Colonic mucosa (tissue), 4 donors: ENCODE data around the gene EARS2. TPM values are rescaled to one million over a fixed set of nuclear protein-coding genes. Genes with fewer than 3 reads are reported as not detected.

Experiments used
- DNase-seq: peaks from one replicate; pipeline ENCODE4 v3.0.0-alpha.2; 2020
- H3K27ac ChIP-seq: fragments of 200-600 bp; one replicate; pipeline ENCODE4 v1.8.0; 2021
- H3K27me3 ChIP-seq: fragments of 200-600 bp; one replicate; pipeline ENCODE4 v1.8.0; 2021
- H3K36me3 ChIP-seq: fragments of 200-600 bp; one replicate; pipeline ENCODE4 v1.8.0; 2021
- H3K4me1 ChIP-seq: fragments of 200-600 bp; one replicate; pipeline ENCODE4 v1.8.0; 2021; ENCODE audit warnings: mild to moderate bottlenecking
- H3K4me3 ChIP-seq: fragments of 200-600 bp; one replicate; pipeline ENCODE4 v1.8.0; 2021
- H3K9ac ChIP-seq, 2 donors: one replicate each; pipeline ENCODE4 v1.7.0; 2013; ENCODE audit warnings: control low read depth in 2 of 2, low read depth in 2 of 2, low read length in 2 of 2
- H3K9me3 ChIP-seq: fragments of 200-600 bp; one replicate; pipeline ENCODE4 v1.8.0; 2021
- CTCF ChIP-seq: fragments of 200-600 bp; IDR thresholded peaks from one replicate; pipeline ENCODE4 v1.8.0; 2022; ENCODE audit warnings: antibody characterized with exemption, mild to moderate bottlenecking
- intact Hi-C: fragments of 100-400 bp; cut with DNase I; formaldehyde crosslinking; loops from one replicate; pipeline ENCODE4 v1.14.1; 2022
- total RNA-seq, 2 donors: library from RNA; stranded (reverse); fragmentation: NEBNext Ultra II Directional in 1 of 2; extraction: Animal tissue kit (Norgen Biotek cat#: 25700) in 1 of 2; gene quantifications; one replicate each; pipeline ENCODE4 v1.2.1, GENCODE V29; 2021
- donor health status: healthy.
- donor health status: DM: no; HTN: no; CAD: no.
- donor health status: DM: no; HTN: no; CAD: no.

The EARS2 gene
- total RNA-seq, 2 donors from 2014 or later, result 12.3 to 28.7 TPM

DNA sequence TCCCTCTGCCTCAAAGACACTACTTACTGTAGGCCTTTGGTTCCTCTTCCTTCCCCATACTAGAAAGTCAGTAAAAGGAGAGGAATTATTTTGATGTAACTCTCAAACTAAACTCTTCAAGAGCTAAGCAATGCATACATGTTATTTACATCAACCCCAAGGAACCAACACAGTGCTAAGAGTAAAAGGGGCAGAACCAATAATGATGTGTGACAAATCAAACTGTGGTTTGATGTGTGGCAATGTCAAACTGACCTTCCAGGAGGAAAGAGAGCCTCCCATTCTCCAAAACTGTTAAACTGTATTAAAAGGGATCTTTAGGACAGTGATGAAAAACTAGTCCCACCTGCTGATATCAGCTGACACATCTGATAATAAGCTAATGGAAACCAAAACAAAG, 23.2 kb upstream of the EARS2 start:
- no peak for DNase-seq
- Histone ChIP-seq H3K4me3 (no peak overlapping the region), H3K9ac (no peak overlapping the region), H3K9me3 (no peaks in the 10 kb centered on the region), H3K27me3 (no peaks in the 10 kb centered on the region), H3K4me1 (no peaks in the 10 kb centered on the region), H3K36me3 (no peaks in the 10 kb centered on the region), H3K27ac (no peak overlapping the region)
- TF ChIP-seq CTCF, result no peak
- intact Hi-C loops, result no loop called here

GRCh38 chr16:23579371-23579770, 22.2 kb upstream of the EARS2 start:
- no peaks in the 10 kb centered on the region for H3K9me3 ChIP-seq
- no peak overlapping the region for H3K9ac ChIP-seq
- no peak overlapping the region for H3K27ac ChIP-seq
- H3K4me1 ChIP-seq, result no peaks in the 10 kb centered on the region
- no peak for TF ChIP-seq CTCF
- no peak for DNase-seq
- H3K36me3 ChIP-seq, result no peaks in the 10 kb centered on the region
- H3K27me3 ChIP-seq, result no peaks in the 10 kb centered on the region
- intact Hi-C loops, result no loop called here
- no peak overlapping the region for H3K4me3 ChIP-seq

DNA sequence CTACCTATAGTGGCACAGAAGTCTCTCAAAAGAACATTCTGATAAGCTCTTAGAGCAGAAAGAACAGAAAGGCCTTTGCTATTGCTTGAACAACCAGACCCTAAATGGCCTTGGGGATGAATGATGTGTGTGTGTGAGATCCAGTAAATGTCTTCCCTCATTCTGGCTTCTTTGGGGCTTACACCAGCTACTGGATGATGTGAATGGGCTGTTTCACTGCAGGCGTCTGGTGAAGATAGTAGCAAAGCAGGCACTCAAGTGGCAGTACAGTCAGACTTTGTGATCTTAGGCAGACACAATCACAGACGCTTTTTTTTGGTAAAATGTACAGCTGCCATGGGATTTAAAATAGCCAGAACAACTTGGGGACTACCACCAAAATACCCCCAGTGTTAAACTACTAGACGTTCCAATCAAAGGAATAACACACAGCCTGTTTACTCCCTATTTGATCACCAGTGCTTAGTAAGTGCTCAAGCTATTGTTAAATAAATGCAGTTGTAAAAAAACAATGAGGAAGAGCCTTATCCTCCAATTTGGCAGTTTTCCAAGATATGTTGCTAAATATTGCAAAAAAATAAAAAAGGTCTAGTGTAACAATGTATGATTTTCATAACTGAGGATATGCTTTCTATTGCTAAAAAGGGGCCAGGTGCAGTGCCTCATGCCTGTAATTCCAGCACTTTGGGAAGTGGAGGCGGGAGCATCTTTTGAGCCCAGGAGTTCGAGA, 21.1 kb upstream of the EARS2 start:
- TF ChIP-seq CTCF, result no peak
- Histone ChIP-seq H3K4me3 (no peak overlapping the region), H3K27me3 (no peaks in the 10 kb centered on the region), H3K27ac (no peak overlapping the region), H3K9ac (no peak overlapping the region), H3K9me3 (no peaks in the 10 kb centered on the region), H3K36me3 (no peaks in the 10 kb centered on the region), H3K4me1 (no peaks in the 10 kb centered on the region)
- no peak for DNase-seq
- intact Hi-C loops, result no loop called here

DNA sequence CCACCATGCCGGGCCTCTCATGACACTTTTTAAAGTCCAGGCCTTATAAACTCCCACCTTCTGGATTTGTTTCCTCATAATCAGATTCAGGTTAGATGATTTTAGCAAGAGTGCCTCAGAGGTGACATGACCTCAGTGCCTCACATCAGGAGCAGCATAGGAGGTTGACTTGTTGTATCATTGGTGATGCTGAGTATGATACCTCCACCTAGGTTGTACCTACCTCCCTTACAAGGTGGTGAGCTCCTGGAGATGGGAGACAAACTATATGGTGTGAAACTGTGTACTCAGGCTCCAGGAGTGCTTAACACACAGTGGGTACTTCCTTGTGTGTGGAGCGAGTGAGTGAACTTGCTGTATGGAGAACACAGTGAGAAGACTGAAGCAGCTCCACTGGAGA, 20.3 kb upstream of the EARS2 start:
- Histone ChIP-seq H3K36me3 (no peaks in the 10 kb centered on the region), H3K4me3 (no peak overlapping the region)

DNA sequence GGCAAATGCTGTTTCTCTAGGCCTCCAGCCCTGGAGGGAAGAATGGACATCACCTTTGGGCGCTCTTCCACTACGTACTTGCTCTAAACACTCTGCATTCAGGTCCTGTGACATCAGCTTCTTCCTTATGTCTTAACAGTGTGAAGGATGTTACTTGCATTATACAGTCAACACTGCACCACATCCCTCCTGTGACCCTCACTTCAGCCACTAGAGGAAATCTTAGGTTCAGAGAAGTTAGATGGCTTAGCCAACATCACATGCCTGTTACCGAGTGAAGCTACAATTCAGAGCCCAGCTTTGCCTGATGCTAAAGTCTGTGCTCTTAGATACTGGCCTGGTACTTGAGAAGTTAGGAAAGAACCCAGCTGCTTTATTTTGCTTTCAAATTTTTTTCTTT, 18.7 kb upstream of the EARS2 start:
- no peak for DNase-seq
- no peak for TF ChIP-seq CTCF
- Histone ChIP-seq H3K27ac (no peak overlapping the region), H3K4me3 (no peak overlapping the region), H3K27me3 (no peaks in the 10 kb centered on the region), H3K36me3 (no peaks in the 10 kb centered on the region), H3K9me3 (no peaks in the 10 kb centered on the region), H3K9ac (no peak overlapping the region), H3K4me1 (no peaks in the 10 kb centered on the region)
- intact Hi-C loops, result no loop called here

More for the DNA sequence above, 20.3 kb upstream of the EARS2 start:
- no peaks in the 10 kb centered on the region for H3K27me3 ChIP-seq
- DNase-seq, result no peak
- no peak overlapping the region for H3K27ac ChIP-seq
- TF ChIP-seq CTCF, result no peak
- intact Hi-C loops, result no loop called here
- H3K9me3 ChIP-seq, result no peaks in the 10 kb centered on the region
- H3K4me1 ChIP-seq, result no peaks in the 10 kb centered on the region
- no peak overlapping the region for H3K9ac ChIP-seq
